Measurements from ENCODE around the gene FAM180A. TPM values are rescaled to one million over a fixed set of nuclear protein-coding genes. Genes with fewer than 3 reads are reported as not detected.

The FAM180A gene
- total RNA-seq, 1 donor from 2014 or later: not detected

DNA sequence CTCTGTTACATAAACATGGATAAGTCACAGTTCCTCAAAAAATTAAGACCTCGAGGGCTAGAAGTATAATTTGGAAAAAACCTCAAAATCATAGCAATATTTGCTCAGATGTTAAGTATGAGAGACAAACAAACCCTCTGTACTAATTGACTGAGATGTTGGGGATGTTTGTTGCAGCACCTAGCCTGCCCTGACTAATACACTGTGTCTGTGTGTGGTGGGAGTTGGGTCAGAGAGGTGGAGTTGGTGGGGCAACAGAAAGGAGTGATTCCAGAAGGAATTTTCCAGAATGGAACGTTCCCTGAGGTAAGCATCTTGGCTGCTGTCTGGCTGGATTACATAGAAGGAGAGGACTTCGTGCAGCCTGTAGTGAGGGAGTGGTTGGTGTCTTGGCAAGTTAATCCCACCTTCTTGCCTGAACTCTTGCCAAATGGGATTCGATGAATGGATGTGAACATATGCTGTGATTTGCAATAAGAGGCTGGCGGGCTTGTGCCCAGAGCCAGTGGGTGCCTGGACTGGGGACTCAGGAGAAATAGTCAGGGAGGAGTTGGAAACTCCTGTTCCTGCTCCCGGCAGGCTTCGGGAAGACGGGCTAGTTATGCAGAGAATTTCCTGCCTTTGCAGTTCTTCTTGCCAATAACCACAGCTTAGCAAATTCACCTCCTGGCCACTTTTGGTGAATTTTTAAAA is 9.3 kb upstream of the FAM180A start:
- TF ChIP-seq, protein P1, sequence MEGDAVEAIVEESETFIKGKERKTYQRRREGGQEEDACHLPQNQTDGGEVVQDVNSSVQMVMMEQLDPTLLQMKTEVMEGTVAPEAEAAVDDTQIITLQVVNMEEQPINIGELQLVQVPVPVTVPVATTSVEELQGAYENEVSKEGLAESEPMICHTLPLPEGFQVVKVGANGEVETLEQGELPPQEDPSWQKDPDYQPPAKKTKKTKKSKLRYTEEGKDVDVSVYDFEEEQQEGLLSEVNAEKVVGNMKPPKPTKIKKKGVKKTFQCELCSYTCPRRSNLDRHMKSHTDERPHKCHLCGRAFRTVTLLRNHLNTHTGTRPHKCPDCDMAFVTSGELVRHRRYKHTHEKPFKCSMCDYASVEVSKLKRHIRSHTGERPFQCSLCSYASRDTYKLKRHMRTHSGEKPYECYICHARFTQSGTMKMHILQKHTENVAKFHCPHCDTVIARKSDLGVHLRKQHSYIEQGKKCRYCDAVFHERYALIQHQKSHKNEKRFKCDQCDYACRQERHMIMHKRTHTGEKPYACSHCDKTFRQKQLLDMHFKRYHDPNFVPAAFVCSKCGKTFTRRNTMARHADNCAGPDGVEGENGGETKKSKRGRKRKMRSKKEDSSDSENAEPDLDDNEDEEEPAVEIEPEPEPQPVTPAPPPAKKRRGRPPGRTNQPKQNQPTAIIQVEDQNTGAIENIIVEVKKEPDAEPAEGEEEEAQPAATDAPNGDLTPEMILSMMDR (conservative IDR thresholded peaks at IDR 0.05; ENCODE audit: low read depth, low read length): no peak
- no peak overlapping the region for H3K4me3 ChIP-seq (ENCODE audit: low read depth, low read length)
- no peak for DNase-seq (ENCODE audit: low read depth)

GRCh38 chr7:135756191-135756590 is 7.6 kb upstream of the FAM180A start:
- no peak for DNase-seq (ENCODE audit: low read depth)
- H3K4me3 ChIP-seq (ENCODE audit: low read depth, low read length): no peak overlapping the region
- TF ChIP-seq, protein P1 (conservative IDR thresholded peaks at IDR 0.05; ENCODE audit: low read depth, low read length): no peak

DNA sequence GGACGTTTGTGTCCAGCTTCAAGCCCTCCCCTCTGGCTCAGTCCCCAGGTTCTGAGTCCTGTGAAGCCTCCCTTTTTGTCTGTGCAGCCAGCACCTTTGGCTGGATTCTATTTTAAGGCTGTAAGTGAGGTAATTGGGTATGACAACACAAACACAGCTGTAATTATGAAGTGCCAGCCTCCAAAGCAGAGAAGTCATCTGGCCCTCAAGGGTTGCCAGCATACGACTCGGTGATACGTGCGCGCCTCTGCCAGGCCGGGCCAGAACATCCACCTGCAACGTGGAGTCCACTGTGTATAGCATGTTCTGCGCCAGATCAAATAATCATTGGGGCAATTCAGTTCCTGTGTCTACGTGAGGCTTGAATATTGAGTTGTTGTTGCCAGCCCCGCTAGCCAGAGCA is 6.7 kb upstream of the FAM180A start:
- no peak overlapping the region for H3K4me3 ChIP-seq (ENCODE audit: low read depth, low read length)
- DNase-seq (ENCODE audit: low read depth): no peak
- TF ChIP-seq, protein P1 (conservative IDR thresholded peaks at IDR 0.05; ENCODE audit: low read depth, low read length): no peak

DNA sequence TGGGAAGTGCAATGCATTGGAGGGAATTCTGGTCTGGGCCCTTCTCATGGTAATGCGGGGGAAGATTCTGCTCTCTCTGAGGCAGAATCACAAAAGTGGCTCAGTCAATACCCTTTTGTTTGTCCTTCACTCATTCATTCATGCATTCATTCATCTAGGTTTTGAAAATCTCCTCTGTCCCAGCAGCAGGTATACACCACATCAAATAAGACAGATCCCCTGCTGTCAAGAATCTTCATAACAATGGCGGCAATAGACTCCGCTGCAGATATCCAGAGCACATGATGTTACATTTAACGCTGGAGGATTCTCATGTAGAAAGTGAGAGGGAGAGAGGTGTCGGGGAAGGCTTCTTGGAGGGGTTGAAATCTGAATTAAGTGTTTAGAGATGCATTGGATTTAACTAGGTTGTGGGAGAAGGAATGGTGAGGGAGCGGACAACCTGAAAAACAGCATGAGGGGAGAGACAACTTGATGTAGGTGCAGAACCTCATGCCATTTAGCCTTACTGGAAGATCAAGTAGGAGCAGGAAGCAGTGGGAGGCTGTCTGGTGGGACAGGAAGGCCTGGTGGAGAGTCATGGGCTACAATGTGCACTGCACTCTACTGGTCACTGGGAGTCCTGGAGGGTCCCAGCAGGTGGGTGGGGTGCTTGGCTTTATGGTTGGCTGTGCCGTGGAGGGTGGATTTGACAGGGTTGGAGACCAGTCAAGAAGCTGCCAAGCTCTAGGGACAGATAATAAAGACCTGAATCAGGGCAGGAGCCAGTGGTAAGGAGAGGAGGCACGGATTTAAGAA is 5.2 kb upstream of the FAM180A start:
- DNase-seq (ENCODE audit: low read depth): no peak
- TF ChIP-seq, protein P1 (conservative IDR thresholded peaks at IDR 0.05; ENCODE audit: low read depth, low read length): no peak
- no peak overlapping the region for H3K4me3 ChIP-seq (ENCODE audit: low read depth, low read length)

DNA sequence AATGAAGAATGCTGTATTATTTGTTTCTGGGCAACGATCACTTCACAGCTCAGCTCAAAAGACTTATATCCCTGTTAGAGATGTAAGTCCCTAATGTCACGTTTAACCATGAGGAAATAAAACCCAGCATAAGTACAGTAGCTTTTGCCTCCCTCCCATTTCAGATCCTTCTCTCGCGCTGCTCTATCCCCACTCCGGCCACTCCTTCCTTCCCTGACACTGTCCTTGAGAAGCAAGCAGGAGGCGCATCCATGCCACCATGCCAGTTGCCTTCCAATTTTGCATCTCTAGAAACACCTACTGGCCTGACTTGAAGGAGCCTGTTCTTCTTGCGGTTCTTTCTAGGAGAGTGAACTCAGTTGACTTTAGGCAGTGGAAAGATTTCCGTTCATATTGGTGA is 1.2 kb downstream of the FAM180A start:
- TF ChIP-seq, protein P1 (conservative IDR thresholded peaks at IDR 0.05; ENCODE audit: low read depth, low read length): no peak
- H3K4me3 ChIP-seq (ENCODE audit: low read depth, low read length): no peak overlapping the region
- DNase-seq (ENCODE audit: low read depth): no peak

GRCh38 chr7:135745703-135746312 is 2.8 kb downstream of the FAM180A start:
- TF ChIP-seq, protein P1 (conservative IDR thresholded peaks at IDR 0.05; ENCODE audit: low read depth, low read length): no peak
- DNase-seq (ENCODE audit: low read depth): no peak
- H3K4me3 ChIP-seq (ENCODE audit: low read depth, low read length): no peak overlapping the region
